Jurkat, Clone E6-1 (cell line): ENCODE measurements around the gene CHCHD3.

Source experiments
- DNase-seq: peaks from one replicate; pipeline ENCODE4 v3.0.0-alpha.2; 2011; ENCODE audit warnings: low read depth, low spot score
- H3K4me3 ChIP-seq: 2 replicates; pipeline ENCODE4 v1.5.1; 2011; ENCODE audit warnings: mild to moderate bottlenecking, low read length, control low read depth, moderate library complexity

CHCHD3 gene

DNA sequence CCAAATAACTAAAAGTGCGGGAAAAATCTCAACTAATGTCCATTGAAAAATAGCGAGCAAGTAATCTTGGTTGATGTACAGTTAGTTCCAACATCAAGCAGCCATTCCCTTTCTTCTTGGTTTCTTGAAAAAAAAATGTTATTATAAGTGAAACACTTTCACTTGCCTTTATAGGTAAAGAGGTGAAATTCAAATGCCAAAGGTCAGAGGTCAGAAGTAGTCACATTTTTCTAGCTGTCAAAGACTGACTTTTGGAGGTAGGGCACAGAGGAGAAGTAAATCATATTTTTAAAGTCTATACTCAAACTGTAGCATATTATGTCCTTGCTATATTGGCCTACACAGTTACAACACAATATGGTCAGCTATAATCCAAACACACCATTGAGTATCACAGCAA lies 62.3 kb downstream of the CHCHD3 start:
- no peak for DNase-seq
- no peak overlapping the region for H3K4me3 ChIP-seq

DNA sequence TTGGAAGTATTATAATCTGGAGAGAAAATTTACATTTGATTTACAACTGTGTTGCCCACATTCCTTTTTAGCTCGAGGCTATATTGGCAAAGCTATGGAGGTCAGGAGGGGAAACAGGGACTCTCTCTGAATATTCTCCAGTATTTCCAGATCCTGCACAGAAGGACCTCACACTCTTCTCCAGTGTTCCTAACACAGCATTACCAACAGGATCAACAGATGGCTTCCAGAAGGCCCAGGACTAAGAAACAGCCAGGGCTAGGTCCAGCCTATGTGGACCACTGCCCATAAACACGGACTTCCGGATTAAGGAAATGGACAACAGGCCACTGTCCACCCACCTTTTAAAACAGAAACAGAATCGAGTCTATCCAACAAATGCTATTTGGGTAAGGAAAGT lies 65.3 kb downstream of the CHCHD3 start:
- DNase-seq: no peak
- H3K4me3 ChIP-seq: no peak overlapping the region

DNA sequence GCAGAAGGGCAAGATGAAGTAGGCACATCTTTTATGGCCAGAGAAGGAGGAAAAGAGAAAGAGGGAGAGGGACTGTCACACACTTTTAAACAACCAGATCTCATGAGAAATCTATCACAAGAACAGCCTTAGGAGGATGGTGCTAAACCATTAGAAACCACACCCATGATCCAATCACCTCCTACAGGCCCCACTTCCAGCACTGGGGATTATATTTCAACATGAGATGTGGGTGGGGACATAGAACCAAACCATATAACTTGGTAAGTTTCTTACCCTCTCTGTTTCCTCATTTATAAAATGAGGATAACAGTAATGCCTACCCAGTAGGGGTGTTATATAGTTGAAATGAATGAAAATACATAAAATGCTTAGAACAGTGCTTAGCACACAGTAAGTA lies 66.0 kb downstream of the CHCHD3 start:
- no peak for DNase-seq
- H3K4me3 ChIP-seq: no peak overlapping the region

DNA sequence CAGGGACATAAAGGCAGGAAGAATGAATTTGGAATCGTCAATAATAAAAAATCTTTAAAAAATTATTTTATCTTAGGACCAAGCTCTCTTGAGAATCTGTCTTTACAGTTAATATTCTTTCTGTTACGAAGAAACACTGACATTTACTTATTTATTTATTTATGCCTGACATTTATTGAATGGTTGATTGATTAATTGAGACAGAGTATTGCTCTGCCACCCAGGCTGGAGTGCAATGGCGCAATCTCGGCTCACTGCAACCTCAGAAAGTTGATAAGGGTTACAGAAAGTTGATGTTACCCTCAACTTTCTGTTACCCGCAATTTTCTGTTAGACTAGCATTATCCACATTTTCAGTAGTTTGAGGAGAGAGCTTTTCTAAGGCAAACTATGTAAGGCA lies 70.1 kb downstream of the CHCHD3 start:
- DNase-seq: no peak
- H3K4me3 ChIP-seq: no peak overlapping the region

DNA sequence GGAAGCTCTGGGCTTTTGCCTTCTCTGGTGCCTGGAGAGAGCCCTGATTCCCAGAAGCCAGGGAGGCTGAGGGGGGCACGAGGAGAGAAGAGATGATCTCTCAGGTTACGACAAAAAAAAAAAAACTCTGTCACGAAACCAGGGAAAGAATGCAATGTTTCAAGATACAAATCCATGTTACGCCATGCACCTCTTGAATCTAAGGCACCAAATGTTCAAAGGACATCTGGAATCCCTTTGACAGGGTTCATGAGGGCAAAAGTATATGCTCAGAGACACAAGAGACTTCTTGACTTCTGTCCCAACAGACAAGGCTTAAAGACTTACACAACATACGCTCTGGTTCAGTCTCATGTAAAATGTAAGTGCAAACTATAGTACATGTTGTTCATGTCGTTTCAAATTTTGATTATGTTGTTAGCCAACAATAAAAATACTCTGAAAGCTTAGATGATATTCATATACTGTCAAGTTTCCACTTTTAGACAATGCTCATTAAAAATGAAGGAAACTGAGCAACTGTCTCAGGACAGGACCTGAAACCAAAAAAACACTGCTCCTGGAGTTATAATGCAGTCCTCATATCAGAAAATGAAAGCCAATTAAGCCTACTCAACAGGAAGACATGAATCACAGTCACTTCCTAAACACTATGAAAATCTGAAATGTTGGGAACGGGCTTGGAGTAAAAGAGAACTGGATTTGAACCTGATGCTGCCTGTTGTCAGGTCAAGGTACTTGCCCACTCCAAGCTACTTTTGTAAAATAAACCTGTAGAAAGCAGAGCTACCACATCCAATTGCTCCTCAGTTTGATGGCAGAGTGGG lies 72.3 kb downstream of the CHCHD3 start:
- DNase-seq: no peak
- H3K4me3 ChIP-seq: no peak overlapping the region

DNA sequence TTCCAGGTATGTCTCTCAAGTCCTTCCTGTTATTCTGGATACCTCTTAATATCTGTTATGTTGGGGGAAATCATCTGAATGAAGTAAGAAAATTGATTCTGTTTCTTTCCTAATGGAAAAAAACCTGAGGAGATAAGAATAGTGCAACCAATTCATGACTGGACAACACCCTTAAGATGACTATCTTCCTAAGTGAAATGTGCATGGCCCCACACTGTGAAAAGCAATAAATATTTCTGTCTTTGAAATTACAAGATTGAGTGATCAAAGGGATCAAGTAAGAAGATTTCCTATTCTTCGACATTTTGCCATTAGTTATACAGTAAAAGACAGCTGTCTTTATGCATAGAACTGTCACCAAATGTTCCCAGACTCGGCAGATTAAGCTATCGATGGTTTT lies 73.9 kb downstream of the CHCHD3 start:
- DNase-seq: no peak
- no peak overlapping the region for H3K4me3 ChIP-seq

DNA sequence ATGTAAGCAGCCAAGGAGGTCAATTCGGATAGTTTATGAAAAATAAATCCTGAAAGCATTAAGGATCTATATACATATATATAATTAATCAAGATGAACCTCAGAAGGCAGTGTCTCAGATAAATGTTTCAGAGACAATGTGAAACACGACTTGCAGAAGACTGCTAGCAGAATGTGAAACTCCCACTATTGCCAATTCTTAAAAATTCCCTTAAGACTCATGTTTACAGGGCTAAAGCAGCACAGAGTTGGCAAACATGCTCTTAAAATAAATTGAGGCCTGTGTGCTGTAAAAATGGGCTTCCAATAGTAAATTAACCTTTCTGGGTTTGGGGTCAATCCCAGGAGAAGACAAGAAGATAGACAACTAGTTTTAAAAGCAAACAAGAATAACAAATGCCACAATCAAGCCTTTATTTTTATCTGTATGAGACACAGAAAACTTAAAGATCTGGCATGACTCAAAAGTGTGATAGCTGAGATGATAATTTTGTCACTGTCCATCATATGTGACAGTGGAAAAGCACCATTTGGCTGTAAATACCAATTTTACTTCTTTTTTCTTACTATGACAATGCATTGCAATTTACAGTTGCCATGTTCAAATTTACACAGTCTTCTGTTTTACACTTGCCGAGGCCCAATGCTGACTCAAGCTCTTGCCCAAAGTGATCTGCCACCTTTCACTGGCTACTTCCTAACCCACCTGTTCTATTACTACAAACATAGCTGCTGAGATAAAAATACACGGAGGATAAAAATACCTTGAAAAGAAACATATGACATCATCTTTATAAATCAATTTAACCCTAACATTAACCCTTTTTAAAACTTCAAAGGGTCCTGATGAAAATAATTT lies 78.6 kb downstream of the CHCHD3 start:
- no peak for DNase-seq
- no peak overlapping the region for H3K4me3 ChIP-seq

DNA sequence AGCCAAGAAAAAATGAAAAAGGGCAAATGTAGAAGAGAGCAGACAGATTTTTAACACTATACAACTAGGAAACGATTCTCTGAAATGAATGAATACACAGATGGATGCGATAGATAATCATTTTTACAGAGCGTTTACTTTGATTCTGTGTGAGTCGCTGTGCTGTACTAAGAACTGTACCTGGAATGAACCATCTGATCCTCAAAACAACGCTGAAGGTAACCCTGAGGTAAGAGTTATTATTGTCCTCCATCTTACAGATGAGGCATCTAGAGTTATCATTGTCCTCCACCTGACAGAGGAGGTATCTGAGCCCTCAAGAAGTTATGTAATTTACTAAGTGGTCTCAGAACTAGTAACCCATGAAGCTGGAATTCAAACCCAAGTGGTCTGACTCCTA lies 80.2 kb downstream of the CHCHD3 start:
- DNase-seq: no peak
- H3K4me3 ChIP-seq: no peak overlapping the region

DNA sequence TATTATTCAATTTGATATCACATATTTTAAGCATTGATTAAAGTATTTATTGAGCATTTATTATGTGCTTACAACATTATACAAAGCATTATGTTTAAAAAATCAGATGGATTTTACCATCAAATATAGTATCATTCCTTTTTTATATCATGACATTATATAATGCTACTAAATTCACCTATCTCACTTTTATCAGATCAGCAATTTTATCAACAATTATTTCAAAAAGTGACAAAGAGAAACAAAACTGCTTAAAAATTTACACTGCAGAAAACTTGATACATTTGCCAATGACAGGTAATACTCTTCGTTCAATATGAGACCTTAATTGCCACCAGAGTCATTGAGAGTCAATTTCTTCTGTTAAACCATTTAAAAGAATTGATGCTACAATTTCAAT lies 82.0 kb downstream of the CHCHD3 start:
- no peak overlapping the region for H3K4me3 ChIP-seq
- DNase-seq: no peak

DNA sequence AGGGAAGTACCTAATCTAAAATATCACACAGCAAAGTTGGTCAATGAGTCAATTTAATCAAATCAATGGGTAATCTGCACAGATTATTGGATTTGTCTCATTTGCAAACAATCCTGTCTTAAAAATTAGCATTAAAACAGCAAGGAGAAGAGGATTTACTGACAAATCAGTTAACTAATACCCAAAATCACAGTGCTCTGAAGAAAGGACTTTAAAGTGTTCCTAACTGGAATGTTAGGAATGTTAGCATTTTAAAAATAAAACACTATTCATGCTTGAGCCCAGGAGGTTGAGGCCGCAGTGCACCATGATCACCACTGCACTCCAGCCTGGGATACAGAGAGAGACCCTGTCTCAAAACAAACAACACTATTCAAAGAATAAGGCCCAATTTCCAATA lies 83.1 kb downstream of the CHCHD3 start:
- DNase-seq: no peak
- no peak overlapping the region for H3K4me3 ChIP-seq

DNA sequence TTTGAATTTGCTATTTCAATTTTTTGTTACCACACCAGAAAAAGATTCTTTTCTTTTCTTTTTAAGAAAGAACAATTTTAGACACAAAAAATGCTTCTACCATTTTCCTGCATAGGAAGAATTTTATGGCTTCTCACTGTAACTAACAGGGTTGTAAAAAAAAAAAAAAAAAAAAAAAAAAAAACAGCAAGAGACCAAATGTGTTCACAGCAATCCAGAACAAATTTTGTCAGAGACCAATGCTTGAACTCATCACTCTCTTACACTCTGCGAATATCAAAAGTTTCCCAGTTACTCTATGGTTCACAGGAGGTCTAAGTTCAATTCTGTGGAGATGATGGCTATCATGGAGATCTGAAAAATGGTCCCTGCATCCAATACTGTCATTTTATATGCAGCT lies 84.4 kb downstream of the CHCHD3 start:
- H3K4me3 ChIP-seq: no peak overlapping the region
- no peak for DNase-seq

DNA sequence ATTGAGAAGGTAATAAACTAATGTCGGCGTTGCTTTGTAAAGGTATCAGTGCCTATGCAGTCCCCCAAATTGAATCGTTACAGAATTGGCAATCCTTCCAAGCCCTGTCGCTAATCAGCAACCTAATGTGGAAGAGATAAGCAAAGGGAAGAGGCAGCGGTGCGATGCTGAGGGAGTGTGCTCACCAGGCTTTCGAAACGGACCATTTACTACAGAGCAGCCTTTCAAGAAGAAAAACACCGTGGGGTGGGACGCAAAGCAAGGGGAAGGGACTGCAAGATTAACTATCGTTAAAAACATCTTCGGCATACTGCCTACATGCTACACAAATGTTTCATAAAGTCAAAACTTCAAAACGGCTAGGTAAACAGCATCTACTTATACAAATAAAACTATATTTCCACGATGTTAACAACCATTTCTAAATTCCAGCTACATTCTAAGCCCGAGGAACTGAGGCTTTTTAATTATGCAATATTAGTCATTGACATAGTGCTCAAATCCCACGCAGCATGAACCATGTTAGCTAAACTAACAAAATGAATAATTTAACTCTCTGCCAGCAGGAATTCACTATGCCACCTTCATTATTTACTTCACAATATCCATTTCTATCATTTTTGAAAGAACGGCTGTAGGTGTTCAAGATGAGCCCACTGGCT lies 85.2 kb downstream of the CHCHD3 start:
- no peak overlapping the region for H3K4me3 ChIP-seq
- no peak for DNase-seq

DNA sequence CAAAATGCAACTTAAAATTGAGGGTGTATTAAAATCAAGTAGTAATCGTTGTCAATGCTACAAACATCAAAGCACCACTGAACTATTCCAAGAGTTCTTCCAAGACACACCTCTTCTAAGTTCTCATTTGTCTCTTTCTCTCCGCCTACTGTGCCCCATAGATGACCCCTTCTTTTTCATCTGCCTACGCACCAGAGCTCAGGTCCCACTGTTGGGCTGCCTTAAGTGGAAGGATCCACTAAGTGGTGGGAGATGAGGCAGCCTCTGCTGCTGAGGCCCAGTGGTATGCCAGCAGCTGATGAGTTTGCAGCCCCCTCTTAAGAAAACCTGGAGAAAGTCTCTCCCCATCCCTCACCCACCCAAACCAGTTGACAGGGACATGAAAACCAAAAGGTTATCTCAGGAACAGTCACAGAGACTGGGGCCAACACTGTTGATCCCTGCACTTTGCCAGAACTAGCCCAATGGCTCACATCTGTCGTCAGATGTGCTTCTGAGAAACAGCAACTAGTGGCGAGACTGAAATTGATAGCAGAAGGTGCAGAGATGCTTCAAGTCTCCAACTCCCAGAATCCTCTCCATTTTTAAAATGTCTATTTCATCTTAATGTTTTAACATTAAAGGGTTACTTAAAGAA lies 88.4 kb downstream of the CHCHD3 start:
- H3K4me3 ChIP-seq: no peak overlapping the region
- DNase-seq: no peak

DNA sequence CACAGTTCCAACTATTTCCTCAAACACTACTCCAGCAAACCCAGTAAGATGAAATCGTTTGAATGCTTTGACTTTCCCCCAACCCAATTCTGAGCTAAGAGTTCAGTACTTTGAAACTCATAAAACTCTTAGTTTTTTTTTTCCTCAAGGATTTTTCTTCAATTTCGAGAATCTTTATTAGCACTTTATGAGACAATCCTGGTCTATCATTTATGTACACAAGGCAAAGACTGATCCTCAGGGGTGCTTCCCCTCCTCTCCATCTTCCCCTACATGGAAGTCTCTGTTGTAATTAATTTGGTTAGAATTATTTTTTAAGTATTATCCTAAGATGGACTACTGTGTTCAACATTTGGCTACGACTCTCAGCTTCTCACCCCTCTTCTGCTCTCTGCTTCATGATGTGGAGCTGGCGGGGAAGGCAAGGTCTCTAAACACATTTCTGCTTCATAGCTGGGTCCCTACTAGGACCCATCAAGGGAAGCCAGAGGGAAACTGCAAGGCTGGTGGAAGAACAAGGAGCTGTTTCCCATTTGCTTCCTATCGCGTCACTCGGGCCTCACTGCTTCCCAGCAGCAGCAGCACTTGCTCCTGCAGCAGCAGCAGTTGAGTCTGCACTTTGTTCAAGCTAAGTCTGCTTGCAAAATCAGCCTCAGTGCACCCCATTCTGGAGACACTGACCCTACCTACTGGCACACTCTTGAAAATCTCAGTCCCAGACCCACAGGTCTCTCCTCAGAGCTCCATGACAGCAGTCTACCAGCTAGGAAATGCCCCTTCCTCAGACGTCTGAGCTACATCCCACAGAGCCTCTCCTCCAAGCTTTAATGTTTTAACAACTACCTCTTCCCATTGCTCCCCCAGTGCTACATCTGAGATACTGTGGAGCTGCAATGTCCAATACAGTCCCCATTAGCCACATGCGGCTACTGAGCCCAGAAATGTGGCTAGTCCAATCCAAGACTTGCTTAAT lies 90.0 kb downstream of the CHCHD3 start:
- no peak for DNase-seq
- no peak overlapping the region for H3K4me3 ChIP-seq

DNA sequence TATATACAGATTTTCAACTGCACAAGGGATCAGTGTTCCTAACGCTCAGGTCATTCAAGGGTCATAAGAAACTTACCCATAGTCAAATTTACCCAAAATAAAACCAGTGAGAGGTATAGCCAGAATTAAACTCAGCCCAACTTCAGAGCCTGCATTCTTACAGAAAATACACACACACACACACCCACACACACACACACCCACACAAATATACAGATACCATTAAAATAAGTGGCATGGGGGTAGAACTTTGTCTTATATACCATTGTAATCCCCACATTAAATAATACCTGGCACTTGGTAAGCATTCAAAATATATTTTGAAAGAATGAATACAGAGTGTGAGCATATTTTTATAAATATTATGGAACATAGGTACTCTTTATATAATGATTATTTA lies 93.8 kb downstream of the CHCHD3 start:
- DNase-seq: no peak
- no peak overlapping the region for H3K4me3 ChIP-seq

DNA sequence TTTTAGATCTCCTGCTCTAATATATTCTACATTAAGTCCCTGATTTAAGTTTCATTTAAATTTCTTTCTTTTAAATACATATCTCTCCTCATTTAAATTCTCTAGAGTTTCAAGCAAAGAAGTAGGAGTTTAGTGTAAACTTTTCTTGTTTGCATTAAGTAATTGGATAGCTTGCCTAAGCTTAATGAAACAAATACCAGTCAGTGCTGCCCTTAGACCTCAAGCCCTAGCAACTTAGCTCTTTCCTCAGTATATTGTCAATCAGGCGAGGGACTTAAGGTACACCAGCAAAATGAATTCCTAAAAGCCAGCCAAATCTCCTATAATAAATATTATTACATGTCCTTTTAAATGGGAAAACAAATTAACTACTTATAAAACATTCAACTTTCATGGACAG lies 101.5 kb downstream of the CHCHD3 start:
- H3K4me3 ChIP-seq: no peak overlapping the region
- DNase-seq: no peak

DNA sequence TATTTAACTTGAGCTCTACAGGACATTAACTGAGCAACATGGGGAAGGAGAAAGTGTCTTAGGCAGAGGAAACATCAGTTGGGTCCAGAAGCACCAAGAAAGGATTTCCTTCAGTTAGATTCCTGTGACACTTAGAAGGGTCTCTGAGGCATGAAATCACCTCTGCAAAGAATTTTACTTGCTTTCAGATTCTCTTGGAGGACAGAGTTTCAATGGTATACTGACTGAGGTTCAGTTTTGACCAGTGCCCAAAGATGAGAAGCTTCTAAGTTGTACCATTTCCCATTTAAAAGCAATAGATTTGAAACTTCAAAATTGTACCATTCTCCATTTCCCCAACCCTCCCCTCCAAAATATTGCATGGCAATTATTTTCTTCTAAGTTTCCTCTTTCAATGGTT lies 102.4 kb downstream of the CHCHD3 start:
- no peak for DNase-seq
- H3K4me3 ChIP-seq: no peak overlapping the region

DNA sequence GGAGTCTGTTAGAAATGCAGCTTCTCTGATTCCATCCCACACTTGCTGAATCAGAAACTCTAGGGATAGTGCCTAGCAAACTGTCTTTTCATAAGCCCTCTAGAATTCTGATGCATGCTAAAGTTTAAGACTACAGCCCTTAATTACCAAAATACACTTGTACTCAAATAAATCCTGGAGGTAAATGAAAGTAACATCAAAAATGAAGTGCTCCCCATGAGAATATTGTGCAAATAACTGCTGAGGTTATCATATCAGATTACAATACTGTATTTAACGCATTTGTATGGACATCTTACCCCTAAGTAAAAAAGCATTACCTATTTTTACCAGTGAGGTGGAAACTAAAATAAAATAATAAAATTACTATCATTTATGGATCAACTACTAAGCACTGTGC lies 104.7 kb downstream of the CHCHD3 start:
- DNase-seq: no peak
- no peak overlapping the region for H3K4me3 ChIP-seq

DNA sequence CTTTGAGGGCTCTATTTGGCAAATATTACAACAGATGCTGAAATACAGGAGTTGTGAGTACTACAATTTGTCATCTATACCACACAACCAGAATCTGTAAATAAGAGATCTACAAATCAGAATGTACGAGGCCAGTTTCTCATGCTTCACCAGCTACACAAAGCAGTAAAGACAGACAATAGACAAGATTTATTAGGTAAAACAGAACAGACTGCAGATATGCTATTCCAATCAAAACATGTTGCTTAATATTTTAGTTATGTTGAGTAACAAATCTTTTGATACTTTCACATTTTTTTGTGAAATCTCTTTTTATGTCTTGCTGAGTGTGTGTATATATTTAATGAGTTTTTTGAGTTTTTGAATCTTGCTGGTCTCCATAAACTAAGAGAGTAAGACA lies 109.1 kb downstream of the CHCHD3 start:
- no peak overlapping the region for H3K4me3 ChIP-seq
- DNase-seq: no peak
